HEK293 (cell line): Measurements from ENCODE around the gene PTGER1.

Experiments used
- FEZF1 ChIP-seq: fragments of 450-650 bp; formaldehyde crosslinking; IDR thresholded peaks from 2 replicates; pipeline ENCODE4 v1.5.1; 2016; ENCODE audit warnings: missing biosample characterization, missing genetic modification characterization
- SP2 ChIP-seq: fragments of 450-650 bp; formaldehyde crosslinking; IDR thresholded peaks from 2 replicates; pipeline ENCODE4 v1.5.1; 2016; ENCODE audit warnings: missing biosample characterization, missing genetic modification characterization
- ZNF623 ChIP-seq: fragments of 450-650 bp; formaldehyde crosslinking; IDR thresholded peaks from 2 replicates; pipeline ENCODE4 v1.5.1; 2016; ENCODE audit warnings: missing biosample characterization, missing genetic modification characterization
- ZSCAN30 ChIP-seq: fragments of 450-650 bp; IDR thresholded peaks from 2 replicates; pipeline ENCODE4 v1.5.1; 2018; ENCODE audit warnings: missing biosample characterization, mild to moderate bottlenecking, missing genetic modification characterization, moderate library complexity
- TF ChIP-seq, protein P1 (sequence below): fragments of 450-650 bp; formaldehyde crosslinking; IDR thresholded peaks from 2 replicates; pipeline ENCODE4 v1.5.1; 2016; ENCODE audit warnings: missing biosample characterization, missing genetic modification characterization
- TF ChIP-seq, protein P2 (sequence below): fragments of 450-650 bp; formaldehyde crosslinking; IDR thresholded peaks from 2 replicates; pipeline ENCODE4 v1.5.1; 2016; ENCODE audit warnings: missing biosample characterization, missing genetic modification characterization, low read depth
- TF ChIP-seq, protein P3 (sequence below): fragments of 450-650 bp; formaldehyde crosslinking; IDR thresholded peaks from 2 replicates; pipeline ENCODE4 v1.5.1; 2016; ENCODE audit warnings: missing biosample characterization, missing genetic modification characterization
- TF ChIP-seq, protein P4 (sequence below): fragments of 450-650 bp; formaldehyde crosslinking; IDR thresholded peaks from 2 replicates; pipeline ENCODE4 v1.5.1; 2016; ENCODE audit warnings: missing biosample characterization, missing genetic modification characterization

DNA sequence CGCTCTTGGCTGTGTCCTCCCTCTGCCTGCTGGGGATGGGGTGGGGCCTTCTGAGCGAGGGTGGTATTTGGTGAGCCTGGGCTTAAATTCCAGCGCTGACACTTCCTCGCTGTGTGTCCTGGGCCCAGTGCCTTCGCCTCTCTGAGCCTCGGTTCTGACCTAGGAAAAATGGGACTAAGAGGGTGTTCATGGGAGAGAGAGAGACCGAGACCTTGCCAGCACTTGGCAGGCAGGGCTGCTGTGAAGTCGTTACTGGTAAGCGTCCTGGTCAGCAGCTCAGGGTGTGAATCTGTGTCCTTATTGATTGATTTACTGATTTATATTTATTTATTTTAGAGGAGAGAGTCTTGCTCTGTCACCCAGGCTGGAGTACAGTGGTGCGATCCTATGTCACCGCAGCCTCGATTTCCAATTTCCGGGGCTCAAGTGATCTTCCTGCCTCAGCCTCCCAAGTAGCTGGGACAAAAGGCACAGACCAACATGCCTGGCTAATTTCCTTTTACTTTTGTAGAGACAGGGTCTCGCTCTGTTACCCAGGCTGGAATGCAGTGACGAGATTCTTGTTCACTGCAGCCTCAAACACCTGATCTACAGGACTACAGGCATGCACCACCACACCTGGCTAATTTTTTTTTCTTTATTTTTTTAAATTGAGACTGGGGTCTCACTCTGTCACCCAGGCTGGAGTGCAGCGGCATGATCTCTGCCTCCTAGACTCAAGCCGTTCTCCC lies 39.7 kb downstream of the PTGER1 start:
- TF ChIP-seq, protein P1, sequence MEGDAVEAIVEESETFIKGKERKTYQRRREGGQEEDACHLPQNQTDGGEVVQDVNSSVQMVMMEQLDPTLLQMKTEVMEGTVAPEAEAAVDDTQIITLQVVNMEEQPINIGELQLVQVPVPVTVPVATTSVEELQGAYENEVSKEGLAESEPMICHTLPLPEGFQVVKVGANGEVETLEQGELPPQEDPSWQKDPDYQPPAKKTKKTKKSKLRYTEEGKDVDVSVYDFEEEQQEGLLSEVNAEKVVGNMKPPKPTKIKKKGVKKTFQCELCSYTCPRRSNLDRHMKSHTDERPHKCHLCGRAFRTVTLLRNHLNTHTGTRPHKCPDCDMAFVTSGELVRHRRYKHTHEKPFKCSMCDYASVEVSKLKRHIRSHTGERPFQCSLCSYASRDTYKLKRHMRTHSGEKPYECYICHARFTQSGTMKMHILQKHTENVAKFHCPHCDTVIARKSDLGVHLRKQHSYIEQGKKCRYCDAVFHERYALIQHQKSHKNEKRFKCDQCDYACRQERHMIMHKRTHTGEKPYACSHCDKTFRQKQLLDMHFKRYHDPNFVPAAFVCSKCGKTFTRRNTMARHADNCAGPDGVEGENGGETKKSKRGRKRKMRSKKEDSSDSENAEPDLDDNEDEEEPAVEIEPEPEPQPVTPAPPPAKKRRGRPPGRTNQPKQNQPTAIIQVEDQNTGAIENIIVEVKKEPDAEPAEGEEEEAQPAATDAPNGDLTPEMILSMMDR = no peak
- TF ChIP-seq, protein P2, sequence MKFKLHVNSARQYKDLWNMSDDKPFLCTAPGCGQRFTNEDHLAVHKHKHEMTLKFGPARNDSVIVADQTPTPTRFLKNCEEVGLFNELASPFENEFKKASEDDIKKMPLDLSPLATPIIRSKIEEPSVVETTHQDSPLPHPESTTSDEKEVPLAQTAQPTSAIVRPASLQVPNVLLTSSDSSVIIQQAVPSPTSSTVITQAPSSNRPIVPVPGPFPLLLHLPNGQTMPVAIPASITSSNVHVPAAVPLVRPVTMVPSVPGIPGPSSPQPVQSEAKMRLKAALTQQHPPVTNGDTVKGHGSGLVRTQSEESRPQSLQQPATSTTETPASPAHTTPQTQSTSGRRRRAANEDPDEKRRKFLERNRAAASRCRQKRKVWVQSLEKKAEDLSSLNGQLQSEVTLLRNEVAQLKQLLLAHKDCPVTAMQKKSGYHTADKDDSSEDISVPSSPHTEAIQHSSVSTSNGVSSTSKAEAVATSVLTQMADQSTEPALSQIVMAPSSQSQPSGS (tag by site-specific recombination) = no peak
- TF ChIP-seq ZNF623 (tag by site-specific recombination) (no peak), SP2 (tag by site-specific recombination) (no peak), FEZF1 (tag by site-specific recombination) (no peak), ZSCAN30 (no peak)
- TF ChIP-seq, protein P3, sequence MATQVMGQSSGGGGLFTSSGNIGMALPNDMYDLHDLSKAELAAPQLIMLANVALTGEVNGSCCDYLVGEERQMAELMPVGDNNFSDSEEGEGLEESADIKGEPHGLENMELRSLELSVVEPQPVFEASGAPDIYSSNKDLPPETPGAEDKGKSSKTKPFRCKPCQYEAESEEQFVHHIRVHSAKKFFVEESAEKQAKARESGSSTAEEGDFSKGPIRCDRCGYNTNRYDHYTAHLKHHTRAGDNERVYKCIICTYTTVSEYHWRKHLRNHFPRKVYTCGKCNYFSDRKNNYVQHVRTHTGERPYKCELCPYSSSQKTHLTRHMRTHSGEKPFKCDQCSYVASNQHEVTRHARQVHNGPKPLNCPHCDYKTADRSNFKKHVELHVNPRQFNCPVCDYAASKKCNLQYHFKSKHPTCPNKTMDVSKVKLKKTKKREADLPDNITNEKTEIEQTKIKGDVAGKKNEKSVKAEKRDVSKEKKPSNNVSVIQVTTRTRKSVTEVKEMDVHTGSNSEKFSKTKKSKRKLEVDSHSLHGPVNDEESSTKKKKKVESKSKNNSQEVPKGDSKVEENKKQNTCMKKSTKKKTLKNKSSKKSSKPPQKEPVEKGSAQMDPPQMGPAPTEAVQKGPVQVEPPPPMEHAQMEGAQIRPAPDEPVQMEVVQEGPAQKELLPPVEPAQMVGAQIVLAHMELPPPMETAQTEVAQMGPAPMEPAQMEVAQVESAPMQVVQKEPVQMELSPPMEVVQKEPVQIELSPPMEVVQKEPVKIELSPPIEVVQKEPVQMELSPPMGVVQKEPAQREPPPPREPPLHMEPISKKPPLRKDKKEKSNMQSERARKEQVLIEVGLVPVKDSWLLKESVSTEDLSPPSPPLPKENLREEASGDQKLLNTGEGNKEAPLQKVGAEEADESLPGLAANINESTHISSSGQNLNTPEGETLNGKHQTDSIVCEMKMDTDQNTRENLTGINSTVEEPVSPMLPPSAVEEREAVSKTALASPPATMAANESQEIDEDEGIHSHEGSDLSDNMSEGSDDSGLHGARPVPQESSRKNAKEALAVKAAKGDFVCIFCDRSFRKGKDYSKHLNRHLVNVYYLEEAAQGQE (tag by site-specific recombination) = no peak
- TF ChIP-seq, protein P4, sequence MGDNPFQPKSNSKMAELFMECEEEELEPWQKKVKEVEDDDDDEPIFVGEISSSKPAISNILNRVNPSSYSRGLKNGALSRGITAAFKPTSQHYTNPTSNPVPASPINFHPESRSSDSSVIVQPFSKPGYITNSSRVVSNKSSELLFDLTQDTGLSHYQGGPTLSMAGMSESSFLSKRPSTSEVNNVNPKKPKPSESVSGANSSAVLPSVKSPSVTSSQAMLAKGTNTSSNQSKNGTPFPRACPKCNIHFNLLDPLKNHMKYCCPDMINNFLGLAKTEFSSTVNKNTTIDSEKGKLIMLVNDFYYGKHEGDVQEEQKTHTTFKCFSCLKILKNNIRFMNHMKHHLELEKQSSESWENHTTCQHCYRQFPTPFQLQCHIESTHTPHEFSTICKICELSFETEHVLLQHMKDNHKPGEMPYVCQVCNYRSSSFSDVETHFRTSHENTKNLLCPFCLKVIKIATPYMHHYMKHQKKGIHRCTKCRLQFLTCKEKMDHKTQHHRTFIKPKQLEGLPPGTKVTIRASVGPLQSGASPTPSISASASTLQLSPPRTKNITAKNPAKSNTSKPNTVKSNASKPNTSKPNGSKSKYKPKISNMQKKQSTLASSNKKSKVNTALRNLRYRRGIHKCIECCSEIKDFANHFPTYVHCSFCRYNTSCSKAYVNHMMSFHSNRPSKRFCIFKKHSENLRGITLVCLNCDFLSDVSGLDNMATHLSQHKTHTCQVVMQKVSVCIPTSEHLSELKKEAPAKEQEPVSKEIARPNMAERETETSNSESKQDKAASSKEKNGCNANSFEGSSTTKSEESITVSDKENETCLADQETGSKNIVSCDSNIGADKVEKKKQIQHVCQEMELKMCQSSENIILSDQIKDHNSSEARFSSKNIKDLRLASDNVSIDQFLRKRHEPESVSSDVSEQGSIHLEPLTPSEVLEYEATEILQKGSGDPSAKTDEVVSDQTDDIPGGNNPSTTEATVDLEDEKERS (tag by site-specific recombination) = no peak
